Skeletal muscle tissue (tissue), 4 donors: Measurements from ENCODE around the gene PRKAG1. TPM values are rescaled to one million over a fixed set of nuclear protein-coding genes. Genes with fewer than 3 reads are reported as not detected.

Source experiments
- H3K27ac ChIP-seq: one replicate; pipeline ENCODE4 v1.7.0; 2013; ENCODE audit warnings: mild to moderate bottlenecking, low read depth, low read length, inconsistent platforms
- H3K27me3 ChIP-seq, 3 donors: one replicate each; pipeline ENCODE4 v1.7.0; 2013; ENCODE audit warnings: low read length in 3 of 3; ENCODE audit not compliant: control insufficient read depth in 3 of 3, insufficient read depth in 3 of 3
- H3K36me3 ChIP-seq, 3 donors: one replicate each; pipeline ENCODE4 v1.7.0; 2013; ENCODE audit warnings: low read length in 3 of 3; ENCODE audit not compliant: control insufficient read depth in 3 of 3, insufficient read depth in 3 of 3
- H3K4me1 ChIP-seq, 3 donors: one replicate each; pipeline ENCODE4 v1.7.0; 2013; ENCODE audit warnings: low read length in 3 of 3, mild to moderate bottlenecking in 3 of 3; ENCODE audit not compliant: control insufficient read depth in 3 of 3, insufficient read depth in 3 of 3
- H3K4me3 ChIP-seq, 3 donors: one replicate each; pipeline ENCODE4 v1.7.0; 2013; ENCODE audit warnings: low read length in 3 of 3
- H3K9ac ChIP-seq, 3 donors: one replicate each; pipeline ENCODE4 v1.7.0; 2013; ENCODE audit warnings: low read length in 3 of 3, mild to moderate bottlenecking in 3 of 3, moderate library complexity in 2 of 3, low read depth in 1 of 3
- H3K9me3 ChIP-seq, 3 donors: one replicate each; pipeline ENCODE4 v1.7.0; 2013; ENCODE audit warnings: low read length in 3 of 3; ENCODE audit not compliant: control insufficient read depth in 3 of 3
- total RNA-seq: library from RNA; depleted of rRNA; stranded (reverse); fragments of >200 nt; gene quantifications from one replicate; pipeline ENCODE4 v1.2.3, GENCODE V29; 2014
- donor health status: Osteomylitis.

Gene PRKAG1
- total RNA-seq, 1 donor from 2014 or later: 41.8 TPM

DNA sequence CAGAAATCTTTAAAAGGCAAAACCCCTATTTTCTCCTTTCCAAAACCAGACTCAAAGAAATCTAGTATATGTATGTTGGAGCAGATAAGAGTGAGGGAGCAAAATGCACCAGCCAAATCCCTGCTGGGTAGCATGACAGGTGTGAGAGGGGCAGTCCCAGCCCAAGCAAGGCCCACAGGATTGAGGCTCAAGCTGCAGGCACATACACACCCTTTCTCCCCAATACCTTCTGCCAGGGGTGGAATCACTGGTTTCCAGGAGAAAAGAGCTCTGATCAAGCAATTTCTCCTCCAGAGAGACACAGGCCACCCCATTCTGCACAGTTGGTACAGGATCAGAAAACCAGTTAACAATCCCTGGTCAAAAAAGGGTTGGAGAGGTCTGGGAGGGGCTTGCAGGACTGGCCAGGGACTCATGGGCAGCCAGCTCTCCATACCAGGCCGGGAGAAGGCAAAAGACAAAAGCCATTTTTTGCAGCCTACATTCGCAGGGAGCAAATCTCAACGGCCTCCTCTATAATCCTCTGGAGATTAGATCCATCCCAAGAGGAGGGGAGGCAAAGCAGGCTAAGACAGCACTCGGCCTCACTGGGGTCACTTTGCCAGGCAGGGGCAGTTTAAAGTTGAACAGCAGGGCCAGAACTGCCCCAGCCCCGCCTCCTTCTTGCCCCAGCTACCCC is 39.9 kb upstream of the PRKAG1 start:
- H3K27ac ChIP-seq: peak overlapping the region; percentile 92

DNA sequence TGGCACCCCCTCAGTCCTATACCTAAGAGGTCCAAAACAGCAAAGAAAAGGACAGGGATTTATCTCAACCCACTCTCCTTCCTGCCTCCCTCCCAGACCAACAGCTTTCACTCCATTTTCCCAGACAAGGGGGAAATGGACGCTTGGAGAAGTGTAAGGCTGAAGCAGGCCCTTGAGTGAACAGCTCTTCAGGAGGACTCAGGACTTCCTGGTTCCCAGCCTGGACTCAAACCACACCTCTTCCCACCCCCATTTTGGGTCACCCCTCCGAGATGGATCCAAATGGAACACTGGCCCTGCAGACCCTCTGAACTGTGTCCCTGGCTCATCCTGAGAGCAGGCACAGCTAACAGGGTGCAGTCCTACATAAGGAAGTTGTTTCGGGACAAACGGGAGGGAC is 39.3 kb upstream of the PRKAG1 start:
- peak overlapping the region; percentile 93 to 95 (median 94) for H3K4me3 ChIP-seq
- H3K27ac ChIP-seq: peak overlapping the region; percentile 92

More for the DNA sequence above, 39.9 kb upstream of the PRKAG1 start:
- Histone ChIP-seq H3K27me3 (no peaks in the 10 kb centered on the region), H3K9ac (peak overlapping the region; percentile 87 to 99 (median 97)), H3K9me3 (no peaks in the 10 kb centered on the region), H3K36me3 (peaks cover 14 to 17% (median 15%) of the 10 kb centered on the region in 3 donors), H3K4me3 (peak overlapping the region; percentile 93 to 95 (median 94)), H3K4me1 (peaks cover 48 to 61% (median 53%) of the 10 kb centered on the region in 3 donors)

DNA sequence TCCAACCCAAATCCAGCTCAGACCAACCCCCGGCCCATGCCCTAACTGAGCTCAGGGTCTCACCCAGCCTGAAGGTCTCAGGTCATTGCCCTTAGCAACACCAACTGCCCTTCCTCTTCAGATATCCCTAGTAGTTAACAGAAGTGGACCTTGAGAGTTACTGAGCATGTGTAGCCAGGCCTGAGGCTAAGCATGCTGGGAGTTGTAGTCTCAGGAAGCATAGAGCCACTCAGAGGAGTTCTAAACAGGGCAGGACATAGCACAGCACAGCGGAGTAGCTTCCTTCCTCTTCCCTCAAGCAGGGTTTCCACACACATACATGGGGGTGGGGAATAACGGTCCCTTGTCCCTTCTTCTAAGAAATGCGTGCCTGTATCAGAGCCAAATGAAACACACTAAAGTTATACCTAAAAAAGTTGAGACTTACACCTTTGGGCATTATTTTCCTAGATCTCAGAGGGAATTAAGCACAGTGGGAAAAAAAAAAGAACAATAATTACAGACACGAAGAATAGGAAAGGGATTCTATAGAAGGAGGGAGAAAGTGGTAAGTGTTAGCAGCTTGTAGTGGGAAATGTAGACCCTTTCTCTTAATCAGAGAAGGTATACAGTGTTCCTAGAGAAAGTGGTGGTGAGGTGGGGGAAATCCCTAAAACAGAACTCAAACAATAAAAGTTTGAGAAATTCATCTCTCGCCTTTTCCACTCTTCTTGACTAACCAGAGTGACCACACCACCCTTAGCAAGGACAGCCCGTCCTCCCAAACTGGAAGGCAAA is 37.6 kb upstream of the PRKAG1 start:
- H3K9me3 ChIP-seq: no peaks in the 10 kb centered on the region
- H3K36me3 ChIP-seq: peaks cover 36 to 39% (median 38%) of the 10 kb centered on the region in 3 donors
- peak overlapping the region; percentile 87 to 99 (median 97) for H3K9ac ChIP-seq
- peak overlapping the region; percentile 52 to 94 (median 55) for H3K4me3 ChIP-seq
- peaks cover 42 to 54% (median 49%) of the 10 kb centered on the region in 3 donors for H3K4me1 ChIP-seq
- H3K27me3 ChIP-seq: no peaks in the 10 kb centered on the region
- H3K27ac ChIP-seq: no peak overlapping the region

More for the DNA sequence above, 39.3 kb upstream of the PRKAG1 start:
- H3K27me3 ChIP-seq: no peaks in the 10 kb centered on the region
- peaks cover 48 to 61% (median 53%) of the 10 kb centered on the region in 3 donors for H3K4me1 ChIP-seq
- no peaks in the 10 kb centered on the region for H3K9me3 ChIP-seq
- H3K36me3 ChIP-seq: peaks cover 20 to 23% (median 22%) of the 10 kb centered on the region in 3 donors
- peak overlapping the region; percentile 87 to 99 (median 97) for H3K9ac ChIP-seq

DNA sequence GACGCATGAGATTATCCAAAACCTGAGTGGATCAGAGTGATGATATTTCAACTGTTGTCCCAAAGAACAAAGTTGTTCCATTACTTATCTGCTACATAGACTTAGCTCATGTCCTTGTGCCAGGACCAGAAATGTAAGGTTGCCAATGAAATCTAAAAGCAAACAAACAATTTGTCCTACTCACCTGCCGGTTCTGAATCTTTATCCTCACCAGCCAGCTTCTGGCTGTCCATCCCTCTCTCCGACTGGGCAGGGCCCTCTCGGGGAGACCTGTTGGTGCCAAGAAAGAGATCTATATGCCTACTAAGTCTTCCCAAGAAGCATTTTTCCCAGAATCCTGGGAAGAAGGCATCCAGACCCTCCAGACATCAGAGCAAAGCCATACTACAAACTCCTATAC is 36.5 kb upstream of the PRKAG1 start:
- H3K27ac ChIP-seq: no peak overlapping the region

DNA sequence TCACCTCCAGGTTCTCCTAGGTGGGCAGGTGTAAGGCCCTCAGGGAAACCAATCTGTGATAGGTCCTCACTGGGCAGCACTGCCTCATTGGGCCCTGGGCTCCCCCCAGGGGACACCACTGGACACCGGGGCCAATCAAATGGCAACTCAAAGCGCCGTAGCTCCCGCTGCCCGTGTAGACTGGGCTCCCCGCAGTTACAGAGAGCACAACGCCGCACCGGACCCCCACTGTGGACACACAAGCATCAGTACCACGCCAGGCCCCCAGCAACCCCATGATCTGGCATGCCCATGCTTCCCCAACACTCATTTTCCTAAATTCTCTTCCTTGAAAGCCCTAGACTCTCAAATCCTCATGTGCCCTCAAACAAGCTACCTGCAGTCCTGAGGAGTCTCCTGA is 35.9 kb upstream of the PRKAG1 start:
- Histone ChIP-seq H3K36me3 (peaks cover 53 to 56% (median 54%) of the 10 kb centered on the region in 3 donors), H3K4me1 (peaks cover 40 to 51% (median 46%) of the 10 kb centered on the region in 3 donors), H3K4me3 (no peak overlapping the region)

More for the DNA sequence above, 36.5 kb upstream of the PRKAG1 start:
- no peaks in the 10 kb centered on the region for H3K9me3 ChIP-seq
- peaks cover 47 to 50% (median 49%) of the 10 kb centered on the region in 3 donors for H3K36me3 ChIP-seq
- H3K4me1 ChIP-seq: peaks cover 40 to 51% (median 46%) of the 10 kb centered on the region in 3 donors
- H3K9ac ChIP-seq: peak overlapping the region in 1 of 3 donors; percentile 58
- no peaks in the 10 kb centered on the region for H3K27me3 ChIP-seq
- H3K4me3 ChIP-seq: no peak overlapping the region

DNA sequence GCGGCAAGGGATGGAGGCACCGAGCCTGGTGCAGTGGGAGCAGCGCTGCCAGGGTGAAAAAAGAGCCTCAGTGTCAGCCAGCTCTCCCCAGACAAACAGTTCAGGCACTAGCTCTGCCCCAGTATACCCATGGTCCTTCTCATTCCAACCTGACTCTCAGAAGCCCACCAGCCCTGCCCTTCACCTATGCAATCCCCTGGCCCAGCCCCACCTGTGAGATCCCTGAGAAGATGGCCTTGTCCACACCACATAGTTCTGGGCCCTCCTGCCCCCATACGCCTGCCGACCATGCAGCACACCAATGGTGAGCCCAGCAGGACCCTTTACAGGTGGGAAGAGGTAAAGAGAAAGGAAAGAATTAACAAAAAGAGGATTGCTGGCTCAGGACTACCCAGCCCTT is 35.5 kb upstream of the PRKAG1 start:
- Histone ChIP-seq H3K9ac (no peak overlapping the region), H3K27me3 (no peaks in the 10 kb centered on the region), H3K27ac (no peak overlapping the region), H3K4me1 (peaks cover 40 to 48% (median 46%) of the 10 kb centered on the region in 3 donors), H3K9me3 (no peaks in the 10 kb centered on the region), H3K36me3 (peaks cover 57 to 60% (median 58%) of the 10 kb centered on the region in 3 donors), H3K4me3 (no peak overlapping the region)

More for the DNA sequence above, 35.9 kb upstream of the PRKAG1 start:
- no peaks in the 10 kb centered on the region for H3K9me3 ChIP-seq
- no peak overlapping the region for H3K9ac ChIP-seq
- H3K27me3 ChIP-seq: no peaks in the 10 kb centered on the region
- no peak overlapping the region for H3K27ac ChIP-seq

DNA sequence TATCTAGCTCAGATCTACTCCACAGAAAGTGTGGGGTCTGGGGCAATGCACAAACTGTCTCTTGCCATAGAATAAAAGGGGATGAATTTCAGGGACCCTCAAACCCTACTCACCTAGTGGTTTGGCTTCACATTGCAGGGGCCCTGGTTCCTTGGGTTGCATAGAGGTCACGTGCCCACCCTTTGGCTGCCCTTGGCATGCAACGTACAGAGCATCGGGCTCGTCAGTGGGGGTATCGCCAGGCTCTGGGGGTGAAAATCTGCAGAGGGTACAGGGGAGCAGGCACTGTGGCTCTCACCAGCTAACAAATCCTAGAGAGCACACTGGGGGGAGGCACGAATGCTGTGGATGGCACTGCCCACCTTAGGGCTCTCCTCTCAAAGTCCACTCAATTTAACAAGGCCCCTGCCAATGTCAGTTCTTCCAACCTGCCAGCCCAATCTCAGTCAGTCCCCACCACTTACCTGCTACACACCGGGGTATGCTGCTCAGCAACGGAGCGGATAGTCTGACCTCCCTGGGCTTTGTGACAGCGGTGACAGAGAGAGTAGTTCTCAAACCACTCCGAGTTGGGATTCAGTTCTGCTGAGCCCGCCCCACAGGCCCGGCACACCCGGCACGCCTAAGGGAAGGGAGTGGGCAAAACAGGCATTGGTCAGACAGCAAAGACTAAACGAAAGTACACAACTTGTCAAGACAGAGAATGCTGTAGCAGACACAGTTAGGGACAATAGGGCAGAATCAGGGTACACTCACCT is 34.1 kb upstream of the PRKAG1 start:
- Histone ChIP-seq H3K36me3 (peaks cover 72 to 75% (median 73%) of the 10 kb centered on the region in 3 donors), H3K9ac (no peak overlapping the region), H3K27me3 (no peaks in the 10 kb centered on the region), H3K27ac (no peak overlapping the region), H3K4me1 (peaks cover 26 to 35% (median 32%) of the 10 kb centered on the region in 3 donors), H3K4me3 (no peak overlapping the region), H3K9me3 (no peaks in the 10 kb centered on the region)

DNA sequence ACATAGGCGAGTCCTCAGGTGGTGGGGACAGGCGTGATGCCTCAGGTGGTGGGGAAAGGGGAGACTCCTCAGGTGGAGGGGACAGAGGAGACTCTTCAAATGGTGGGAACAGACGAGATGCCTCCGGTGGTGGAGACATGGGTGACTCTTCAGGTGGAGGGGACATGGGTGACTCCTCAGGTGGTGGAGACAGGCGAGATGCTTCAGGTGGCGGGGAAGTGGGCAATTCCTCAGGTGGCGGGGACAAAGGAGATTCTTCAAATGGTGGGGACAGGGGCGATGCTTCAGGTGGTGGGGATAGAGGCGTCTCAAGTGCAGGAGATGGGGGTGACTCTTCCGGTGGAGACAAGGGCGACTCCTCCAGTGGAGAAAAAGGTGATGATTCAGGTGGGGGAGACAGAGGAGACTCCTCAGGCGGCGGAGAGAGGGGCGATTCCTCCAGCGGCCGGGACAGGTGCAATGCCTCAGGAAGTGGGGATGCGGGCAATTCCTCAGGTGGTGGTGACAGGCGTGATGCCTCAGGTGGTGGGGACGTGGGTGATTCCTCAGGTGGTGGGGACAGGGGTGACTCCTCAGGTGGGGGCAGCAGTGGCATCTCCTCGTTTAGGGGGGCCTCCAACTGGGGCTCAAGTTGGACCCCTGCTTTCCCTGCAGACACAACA is 33.3 kb upstream of the PRKAG1 start:
- Histone ChIP-seq H3K9ac (no peak overlapping the region), H3K4me1 (peaks cover 19 to 28% (median 25%) of the 10 kb centered on the region in 3 donors), H3K4me3 (no peak overlapping the region), H3K27ac (no peak overlapping the region), H3K9me3 (no peaks in the 10 kb centered on the region), H3K27me3 (no peaks in the 10 kb centered on the region), H3K36me3 (peaks cover 75 to 82% (median 76%) of the 10 kb centered on the region in 3 donors)

DNA sequence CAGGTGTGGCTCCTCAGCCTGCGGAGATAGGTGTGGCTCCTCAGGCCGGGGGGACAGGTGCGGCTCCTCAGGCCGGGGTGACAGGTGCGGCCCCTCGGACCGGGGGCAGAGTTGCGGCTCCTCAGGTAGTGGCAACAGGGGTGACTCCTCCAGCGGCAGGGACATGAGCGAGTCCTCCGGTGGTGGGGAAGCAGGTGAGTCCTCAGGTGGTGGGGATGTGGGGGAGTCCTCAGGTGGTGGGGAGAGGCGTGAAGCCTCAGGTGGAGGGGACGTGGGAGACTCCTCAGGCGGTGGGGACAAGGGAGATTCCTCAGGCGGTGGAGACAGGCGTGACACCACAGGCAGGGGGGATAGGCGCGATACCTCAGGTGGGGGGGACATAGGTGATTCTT is 32.8 kb upstream of the PRKAG1 start:
- H3K36me3 ChIP-seq: peaks cover 80 to 86% (median 80%) of the 10 kb centered on the region in 3 donors
- no peaks in the 10 kb centered on the region for H3K9me3 ChIP-seq
- no peak overlapping the region for H3K9ac ChIP-seq
- no peak overlapping the region for H3K4me3 ChIP-seq
- peaks cover 14 to 22% (median 19%) of the 10 kb centered on the region in 3 donors for H3K4me1 ChIP-seq
- no peaks in the 10 kb centered on the region for H3K27me3 ChIP-seq
- no peak overlapping the region for H3K27ac ChIP-seq
